ENCODE results near the gene LRRC10B. TPM values are rescaled to one million over a fixed set of nuclear protein-coding genes. Genes with fewer than 3 reads are reported as not detected.

Gene LRRC10B
- total RNA-seq, 1 donor from 2014 or later: not detected

DNA sequence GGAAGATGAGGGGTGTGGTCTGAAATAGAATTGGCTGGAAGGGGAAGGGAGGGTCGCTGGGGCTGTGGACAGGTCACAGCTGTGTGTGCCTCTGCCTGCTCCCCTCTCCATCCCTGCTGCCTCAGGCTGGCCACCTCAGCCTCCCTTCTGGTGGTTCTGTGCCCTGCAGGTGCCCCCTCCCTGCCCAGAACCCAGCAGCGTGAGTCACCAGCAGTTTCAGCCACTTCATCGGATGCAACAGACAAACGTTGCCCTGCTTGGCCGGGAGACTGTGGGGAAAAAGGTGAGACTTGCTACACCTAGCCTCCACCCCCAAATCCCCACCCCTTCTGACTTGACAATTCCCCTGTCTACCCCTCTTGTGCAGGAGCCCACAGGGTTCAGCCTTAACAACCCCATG is 21.8 kb upstream of the LRRC10B start:
- no peak overlapping the region for H3K4me3 ChIP-seq (ENCODE audit: low read depth, low read length)
- no peak for TF ChIP-seq CTCF (conservative IDR thresholded peaks at IDR 0.05; ENCODE audit: low read depth, low read length)
- DNase-seq (ENCODE audit: low read depth): no peak

- no peak for DNase-seq (ENCODE audit: low read depth)
- no peak for TF ChIP-seq CTCF (conservative IDR thresholded peaks at IDR 0.05; ENCODE audit: low read depth, low read length)
- H3K4me3 ChIP-seq (ENCODE audit: low read depth, low read length): no peak overlapping the region
Measured at GRCh38 chr11:61487342-61488025, 21.1 kb upstream of the LRRC10B start.

GRCh38 chr11:61488651-61489291 is 19.8 kb upstream of the LRRC10B start:
- TF ChIP-seq CTCF (conservative IDR thresholded peaks at IDR 0.05; ENCODE audit: low read depth, low read length): no peak
- peak; percentile 33 for DNase-seq (ENCODE audit: low read depth)
- peak overlapping the region; percentile 27 for H3K4me3 ChIP-seq (ENCODE audit: low read depth, low read length)

GRCh38 chr11:61489833-61490721 is 18.5 kb upstream of the LRRC10B start:
- H3K4me3 ChIP-seq (ENCODE audit: low read depth, low read length): no peak overlapping the region
- no peak for TF ChIP-seq CTCF (conservative IDR thresholded peaks at IDR 0.05; ENCODE audit: low read depth, low read length)
- no peak for DNase-seq (ENCODE audit: low read depth)

DNA sequence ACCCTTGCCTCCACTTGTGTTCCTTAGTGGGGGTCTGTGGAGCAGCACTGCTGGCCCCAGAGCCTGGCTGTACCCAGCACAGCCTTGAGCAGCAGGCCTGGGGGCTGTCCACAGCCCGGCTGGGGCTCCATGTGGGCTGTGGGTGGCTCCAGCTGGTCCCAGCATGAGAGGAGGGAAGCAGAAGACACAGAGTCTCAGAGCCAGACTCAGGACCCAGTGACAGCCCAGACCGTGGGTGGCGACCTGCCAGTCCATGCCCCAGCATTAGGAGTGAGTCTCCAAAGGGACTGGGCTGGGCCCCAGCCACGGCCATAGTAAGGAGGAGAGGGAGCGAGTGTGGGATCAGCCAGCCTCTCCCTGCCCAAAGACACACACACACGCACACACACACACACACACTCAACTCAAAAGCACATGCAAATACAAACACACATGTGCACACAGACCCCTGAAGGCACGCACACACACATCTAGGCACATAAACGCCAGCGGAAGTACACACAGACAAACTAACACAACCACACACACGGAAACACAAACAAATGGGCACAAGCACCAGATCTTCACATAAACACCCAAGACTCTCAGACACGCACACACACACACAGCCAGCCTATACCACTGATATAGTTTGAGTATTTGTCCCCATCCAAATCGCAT is 16.7 kb upstream of the LRRC10B start:
- TF ChIP-seq CTCF (conservative IDR thresholded peaks at IDR 0.05; ENCODE audit: low read depth, low read length): no peak
- H3K4me3 ChIP-seq (ENCODE audit: low read depth, low read length): no peak overlapping the region
- DNase-seq (ENCODE audit: low read depth): no peak

DNA sequence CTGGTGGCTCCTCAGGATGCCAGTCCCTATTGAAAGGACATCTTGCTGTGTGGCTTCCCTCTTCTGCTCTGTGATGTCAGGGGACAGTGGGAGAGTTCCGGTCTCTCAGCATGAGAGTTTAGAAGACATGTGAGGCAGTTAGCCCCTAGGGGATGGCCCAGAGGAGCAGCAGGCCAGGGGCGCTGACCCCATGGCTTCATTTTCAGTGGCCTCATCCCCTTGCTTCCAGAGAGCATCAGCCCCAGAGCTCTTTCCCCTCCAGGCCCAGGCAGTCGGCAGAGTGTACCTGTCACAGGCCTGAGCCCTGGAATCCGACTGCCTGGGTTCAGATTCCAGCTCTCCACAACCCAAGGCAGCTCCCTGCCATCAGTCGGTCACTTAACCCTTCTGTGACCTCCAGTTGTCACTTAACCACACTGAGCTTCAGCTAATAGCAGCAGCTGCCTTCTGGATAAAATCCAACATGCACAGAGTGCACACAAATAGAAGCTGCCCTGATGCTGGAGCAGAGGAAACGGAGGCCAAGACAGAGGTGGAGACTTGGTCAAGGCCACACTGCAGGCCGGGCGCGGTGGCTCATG is 14.1 kb upstream of the LRRC10B start:
- DNase-seq (ENCODE audit: low read depth): no peak
- TF ChIP-seq CTCF (conservative IDR thresholded peaks at IDR 0.05; ENCODE audit: low read depth, low read length): no peak
- H3K4me3 ChIP-seq (ENCODE audit: low read depth, low read length): no peak overlapping the region
